Neural cell (in vitro differentiated cells): Measurements from ENCODE around the gene PRR5L. TPM values are rescaled to one million over a fixed set of nuclear protein-coding genes. Genes with fewer than 3 reads are reported as not detected.

Experiments
- H2AFZ ChIP-seq: fragments of 200-600, 300-800 bp; sonication (generic), shearing (Covaris generic); 2 replicates; pipeline ENCODE4 v1.6.0; 2014; ENCODE audit warnings: low read depth, mild to moderate bottlenecking, antibody characterized with exemption, low read length, moderate library complexity
- H3F3A ChIP-seq: fragments of 200-600 bp; shearing (Covaris generic); 2 replicates; pipeline ENCODE4 v1.6.1; 2016; ENCODE audit warnings: mild to moderate bottlenecking, moderate library complexity, mixed read lengths, antibody characterized with exemption, low read length; ENCODE audit not compliant: insufficient read depth, poor library complexity, severe bottlenecking
- H3K27ac ChIP-seq: fragments of 200-600, 300-800 bp; sonication (generic), shearing (Covaris generic); 2 replicates; pipeline ENCODE4 v1.5.1; 2014; ENCODE audit warnings: mild to moderate bottlenecking, low read length, moderate library complexity
- H3K27me3 ChIP-seq: fragments of 300-800, 200-600 bp; sonication (generic), shearing (Covaris generic); 2 replicates; pipeline ENCODE4 v1.6.0; 2014; ENCODE audit warnings: mild to moderate bottlenecking, low read depth, low read length, moderate library complexity; ENCODE audit not compliant: insufficient read depth
- H3K36me3 ChIP-seq: fragments of 300-800, 200-600 bp; sonication (generic), shearing (Covaris generic); 2 replicates; pipeline ENCODE4 v1.5.1; 2014; ENCODE audit warnings: mild to moderate bottlenecking, antibody characterized with exemption, low read length, moderate library complexity; ENCODE audit not compliant: insufficient read depth
- H3K4me2 ChIP-seq: fragments of 300-800, 200-600 bp; sonication (generic), shearing (Covaris generic); 2 replicates; pipeline ENCODE4 v1.6.0; 2014; ENCODE audit warnings: mild to moderate bottlenecking, low read length
- H3K4me3 ChIP-seq: fragments of 300-800, 200-600 bp; sonication (generic), shearing (Covaris generic); 2 replicates; pipeline ENCODE4 v1.5.1; 2014; ENCODE audit warnings: mild to moderate bottlenecking, low read length, moderate library complexity
- H3K79me2 ChIP-seq: fragments of 200-600 bp; shearing (Covaris generic); replicated peaks from 2 replicates; pipeline ENCODE4 v1.6.0; 2014; ENCODE audit warnings: mild to moderate bottlenecking, low read length, moderate library complexity; ENCODE audit not compliant: insufficient read depth
- H3K9ac ChIP-seq: fragments of 300-800, 200-600 bp; sonication (generic), shearing (Covaris generic); 2 replicates; pipeline ENCODE4 v1.6.1; 2016; ENCODE audit warnings: mild to moderate bottlenecking, low read length, mixed read lengths
- H3K9me2 ChIP-seq: fragments of 200-600 bp; shearing (Covaris generic); 2 replicates; pipeline ENCODE4 v1.6.1; 2016; ENCODE audit warnings: mild to moderate bottlenecking, low read length, mixed read lengths; ENCODE audit not compliant: insufficient read depth
- H3K9me3 ChIP-seq: fragments of 200-600, 300-800 bp; sonication (generic), shearing (Covaris generic); 2 replicates; pipeline ENCODE4 v1.6.1; 2016; ENCODE audit warnings: mild to moderate bottlenecking, mixed run types, low read length, moderate library complexity, mixed read lengths
- H4K20me1 ChIP-seq: fragments of 200-600 bp; shearing (Covaris generic); 2 replicates; pipeline ENCODE4 v1.6.1; 2016; ENCODE audit warnings: mild to moderate bottlenecking, mixed run types; ENCODE audit not compliant: insufficient read depth
- EP300 ChIP-seq: fragments of 450-650 bp; conservative IDR thresholded peaks from 2 replicates; pipeline ENCODE4 v1.6.1; 2014; ENCODE audit warnings: antibody characterized with exemption, mild to moderate bottlenecking, moderate library complexity; ENCODE audit not compliant: poor library complexity, severe bottlenecking
- EZH2 ChIP-seq: fragments of 200-600, 300-800 bp; shearing (Covaris generic), sonication (generic); IDR thresholded peaks from 2 replicates; pipeline ENCODE4 v1.6.1; 2014; ENCODE audit warnings: antibody characterized with exemption, low read length, borderline replicate concordance, mild to moderate bottlenecking; ENCODE audit not compliant: insufficient read depth, poor library complexity, severe bottlenecking
- MXI1 ChIP-seq: fragments of 450-650 bp; conservative IDR thresholded peaks from 2 replicates; pipeline ENCODE4 v1.6.1; 2014; ENCODE audit warnings: antibody characterized with exemption, mild to moderate bottlenecking; ENCODE audit not compliant: poor library complexity, severe bottlenecking
- POLR2AphosphoS5 ChIP-seq: IDR thresholded peaks from 2 replicates; pipeline ENCODE4 v1.6.1; 2012
- RAD21 ChIP-seq: fragments of 450-650 bp; conservative IDR thresholded peaks from 2 replicates; pipeline ENCODE4 v1.6.1; 2014; ENCODE audit warnings: antibody characterized with exemption, mild to moderate bottlenecking, moderate library complexity
- SMC3 ChIP-seq: fragments of 450-650 bp; conservative IDR thresholded peaks from 2 replicates; pipeline ENCODE4 v1.6.1; 2014; ENCODE audit warnings: antibody characterized with exemption, mild to moderate bottlenecking, moderate library complexity; ENCODE audit not compliant: poor library complexity
- TAF1 ChIP-seq: IDR thresholded peaks from 2 replicates; pipeline ENCODE4 v1.6.1; 2012; ENCODE audit warnings: low read depth
- polyA plus RNA-seq: library from polyadenylated mRNA; depleted of rRNA; stranded (reverse); fragments of >200 nt; gene quantifications from 2 replicates; pipeline ENCODE4 v1.2.3, GENCODE V29; 2014
- TF ChIP-seq, protein P1 (sequence below): fragments of 450-650 bp; IDR thresholded peaks from 2 replicates; pipeline ENCODE4 v1.5.1; 2014; ENCODE audit warnings: antibody characterized with exemption, mild to moderate bottlenecking, moderate library complexity; ENCODE audit not compliant: poor library complexity, severe bottlenecking
- TF ChIP-seq, protein P2 (sequence below): IDR thresholded peaks from 2 replicates; pipeline ENCODE4 v1.6.1; 2012; ENCODE audit warnings: borderline replicate concordance

PRR5L gene
- polyA plus RNA-seq, 1 donor from 2014 or later, result 0.22 TPM

DNA sequence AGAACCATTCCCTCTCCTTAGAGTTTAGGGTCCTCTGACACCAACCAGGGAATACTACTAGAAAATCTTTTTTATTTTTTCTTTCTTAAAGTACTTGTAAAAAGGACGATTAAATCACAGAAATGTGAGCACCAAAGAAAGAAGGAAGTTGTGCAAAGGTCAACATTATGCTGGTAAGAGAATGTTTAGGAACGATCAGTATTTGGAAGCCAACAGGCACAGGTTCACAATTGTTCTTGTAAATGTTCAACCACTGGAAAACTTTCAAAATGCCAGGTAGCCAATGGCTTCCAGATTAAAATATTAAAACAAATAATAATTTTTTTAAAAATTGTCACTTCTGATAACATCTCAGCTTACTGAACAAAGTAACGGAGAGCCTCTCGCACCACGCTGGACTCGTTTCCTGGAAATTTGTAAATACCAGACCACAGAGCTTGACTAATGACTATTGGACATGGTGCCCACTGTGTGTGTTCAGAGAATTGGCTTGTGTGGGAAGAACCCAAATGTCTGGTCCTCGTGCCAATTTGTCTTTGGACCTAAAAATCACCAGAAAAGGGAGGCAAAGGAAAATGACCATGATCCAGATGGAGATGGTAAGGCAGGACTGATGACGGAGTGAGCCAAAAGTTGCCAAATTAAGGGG, 27.6 kb upstream of the PRR5L start:
- H3K4me3 ChIP-seq, result no peak overlapping the region
- H3K27me3 ChIP-seq, result no peaks in the 10 kb centered on the region
- no peaks in the 10 kb centered on the region for H3K9me3 ChIP-seq
- TF ChIP-seq POLR2AphosphoS5 (no peak), EZH2 (no peak), TAF1 (no peak), EP300 (no peak), SMC3 (no peak), RAD21 (no peak), MXI1 (no peak)
- TF ChIP-seq, protein P1, sequence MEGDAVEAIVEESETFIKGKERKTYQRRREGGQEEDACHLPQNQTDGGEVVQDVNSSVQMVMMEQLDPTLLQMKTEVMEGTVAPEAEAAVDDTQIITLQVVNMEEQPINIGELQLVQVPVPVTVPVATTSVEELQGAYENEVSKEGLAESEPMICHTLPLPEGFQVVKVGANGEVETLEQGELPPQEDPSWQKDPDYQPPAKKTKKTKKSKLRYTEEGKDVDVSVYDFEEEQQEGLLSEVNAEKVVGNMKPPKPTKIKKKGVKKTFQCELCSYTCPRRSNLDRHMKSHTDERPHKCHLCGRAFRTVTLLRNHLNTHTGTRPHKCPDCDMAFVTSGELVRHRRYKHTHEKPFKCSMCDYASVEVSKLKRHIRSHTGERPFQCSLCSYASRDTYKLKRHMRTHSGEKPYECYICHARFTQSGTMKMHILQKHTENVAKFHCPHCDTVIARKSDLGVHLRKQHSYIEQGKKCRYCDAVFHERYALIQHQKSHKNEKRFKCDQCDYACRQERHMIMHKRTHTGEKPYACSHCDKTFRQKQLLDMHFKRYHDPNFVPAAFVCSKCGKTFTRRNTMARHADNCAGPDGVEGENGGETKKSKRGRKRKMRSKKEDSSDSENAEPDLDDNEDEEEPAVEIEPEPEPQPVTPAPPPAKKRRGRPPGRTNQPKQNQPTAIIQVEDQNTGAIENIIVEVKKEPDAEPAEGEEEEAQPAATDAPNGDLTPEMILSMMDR, result no peak
- TF ChIP-seq, protein P2, sequence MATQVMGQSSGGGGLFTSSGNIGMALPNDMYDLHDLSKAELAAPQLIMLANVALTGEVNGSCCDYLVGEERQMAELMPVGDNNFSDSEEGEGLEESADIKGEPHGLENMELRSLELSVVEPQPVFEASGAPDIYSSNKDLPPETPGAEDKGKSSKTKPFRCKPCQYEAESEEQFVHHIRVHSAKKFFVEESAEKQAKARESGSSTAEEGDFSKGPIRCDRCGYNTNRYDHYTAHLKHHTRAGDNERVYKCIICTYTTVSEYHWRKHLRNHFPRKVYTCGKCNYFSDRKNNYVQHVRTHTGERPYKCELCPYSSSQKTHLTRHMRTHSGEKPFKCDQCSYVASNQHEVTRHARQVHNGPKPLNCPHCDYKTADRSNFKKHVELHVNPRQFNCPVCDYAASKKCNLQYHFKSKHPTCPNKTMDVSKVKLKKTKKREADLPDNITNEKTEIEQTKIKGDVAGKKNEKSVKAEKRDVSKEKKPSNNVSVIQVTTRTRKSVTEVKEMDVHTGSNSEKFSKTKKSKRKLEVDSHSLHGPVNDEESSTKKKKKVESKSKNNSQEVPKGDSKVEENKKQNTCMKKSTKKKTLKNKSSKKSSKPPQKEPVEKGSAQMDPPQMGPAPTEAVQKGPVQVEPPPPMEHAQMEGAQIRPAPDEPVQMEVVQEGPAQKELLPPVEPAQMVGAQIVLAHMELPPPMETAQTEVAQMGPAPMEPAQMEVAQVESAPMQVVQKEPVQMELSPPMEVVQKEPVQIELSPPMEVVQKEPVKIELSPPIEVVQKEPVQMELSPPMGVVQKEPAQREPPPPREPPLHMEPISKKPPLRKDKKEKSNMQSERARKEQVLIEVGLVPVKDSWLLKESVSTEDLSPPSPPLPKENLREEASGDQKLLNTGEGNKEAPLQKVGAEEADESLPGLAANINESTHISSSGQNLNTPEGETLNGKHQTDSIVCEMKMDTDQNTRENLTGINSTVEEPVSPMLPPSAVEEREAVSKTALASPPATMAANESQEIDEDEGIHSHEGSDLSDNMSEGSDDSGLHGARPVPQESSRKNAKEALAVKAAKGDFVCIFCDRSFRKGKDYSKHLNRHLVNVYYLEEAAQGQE, result no peak
- H2AFZ ChIP-seq, result no peak overlapping the region
- no peak overlapping the region for H3K4me2 ChIP-seq
- H3F3A ChIP-seq, result no peaks in the 10 kb centered on the region
- H3K27ac ChIP-seq, result no peak overlapping the region
- no peaks in the 10 kb centered on the region for H4K20me1 ChIP-seq
- no peak overlapping the region for H3K9ac ChIP-seq
- H3K36me3 ChIP-seq, result peaks cover 14% of the 10 kb centered on the region
- H3K79me2 ChIP-seq, result no peaks in the 10 kb centered on the region
- no peaks in the 10 kb centered on the region for H3K9me2 ChIP-seq

DNA sequence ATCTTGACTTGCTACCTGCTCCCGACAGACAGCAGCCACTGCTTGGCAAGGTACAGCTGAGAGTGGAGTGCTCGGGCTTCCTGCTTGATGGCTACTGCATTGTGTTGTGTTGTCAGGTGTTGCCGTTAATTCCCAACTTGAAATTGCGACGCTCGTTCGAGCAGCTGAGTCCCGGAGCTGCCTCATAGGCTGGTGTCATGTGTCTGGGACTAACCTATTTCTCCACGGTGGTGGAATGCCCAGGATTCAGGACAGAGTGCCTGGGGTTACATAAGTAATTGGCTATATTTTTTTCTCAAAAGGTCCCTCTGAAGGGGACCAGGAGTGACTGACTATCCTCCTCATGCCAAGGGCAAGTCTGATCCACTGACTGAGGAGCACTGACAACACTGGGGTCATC, 25.4 kb upstream of the PRR5L start:
- no peak overlapping the region for H3K27ac ChIP-seq
- H3K4me3 ChIP-seq, result no peak overlapping the region
- H3K9me2 ChIP-seq, result no peaks in the 10 kb centered on the region
- no peaks in the 10 kb centered on the region for H3K9me3 ChIP-seq
- no peaks in the 10 kb centered on the region for H3K79me2 ChIP-seq
- H2AFZ ChIP-seq, result no peak overlapping the region
- TF ChIP-seq TAF1 (no peak), MXI1 (no peak), EZH2 (no peak), RAD21 (no peak), POLR2AphosphoS5 (no peak), SMC3 (no peak), EP300 (no peak)
- TF ChIP-seq, protein P1, result no peak
- TF ChIP-seq, protein P2, result no peak
- H3K36me3 ChIP-seq, result peaks cover 14% of the 10 kb centered on the region
- H3K9ac ChIP-seq, result no peak overlapping the region
- no peaks in the 10 kb centered on the region for H3F3A ChIP-seq
- H4K20me1 ChIP-seq, result no peaks in the 10 kb centered on the region
- H3K4me2 ChIP-seq, result no peak overlapping the region
- no peaks in the 10 kb centered on the region for H3K27me3 ChIP-seq
